GM12878 (cell line): ENCODE data around the gene XKR3. TPM values are rescaled to one million over a fixed set of nuclear protein-coding genes. Genes with fewer than 3 reads are reported as not detected.

ENCODE experiments used
- ATAC-seq: fragments of 200-7000 bp; cut with Tn5 transposase; 3 replicates; pipeline ENCODE4 v1.9.1; 2020; ENCODE audit warnings: mild to moderate bottlenecking, moderate library complexity
- BruUV-seq: library from RNA; stranded (reverse); fragments of 400-500 nt; replicated peaks from 2 replicates; lab custom pipeline; 2021; lab: Mats Ljungman, UMichigan
- CTCF ChIA-PET: fragments of 300-600 bp; sonication (Branson Sonifier 250); formaldehyde crosslinking; extraction: SDS; loops from one replicate; lab custom pipeline; 2021; ENCODE audit warnings: inconsistent platforms; lab: Yijun Ruan, JAX
- POLR2A ChIA-PET: fragments of 350-600 bp; formaldehyde crosslinking; extraction: SDS; loops from one replicate; lab custom pipeline; 2021; ENCODE audit warnings: inconsistent platforms; lab: Charles Lee
- RAD21 ChIA-PET: fragments of 300-600 bp; sonication (Branson Sonifier 250); formaldehyde crosslinking; loops from one replicate; lab custom pipeline; 2023; ENCODE audit warnings: antibody characterized with exemption; ENCODE audit not compliant: unreplicated experiment; lab: Charles Lee
- SMC1A ChIA-PET: fragments of 300-600 bp; sonication (Branson Sonifier 250); formaldehyde crosslinking; loops from one replicate; lab custom pipeline; 2023; ENCODE audit not compliant: unreplicated experiment, uncharacterized antibody; lab: Charles Lee
- DNase-seq: peaks from one replicate; pipeline ENCODE4 v3.0.0-alpha.2; 2011; ENCODE audit warnings: low read depth, low spot score
- FAIRE-seq: peaks from 3 replicates; lab custom pipeline; 2011; peaks lifted over from hg19 to GRCh38; lab: Jason Lieb, UNC
- H2AFZ ChIP-seq: 2 replicates; pipeline ENCODE4 v1.6.0; 2011; ENCODE audit warnings: low read depth, low read length, control low read depth; ENCODE audit not compliant: control insufficient read depth
- H3K27ac ChIP-seq: 2 replicates; pipeline ENCODE4 v1.5.1; 2011; ENCODE audit warnings: control low read depth; ENCODE audit not compliant: control insufficient read depth, insufficient read depth
- H3K27me3 ChIP-seq, 2 experiments: replicated peaks in 1 of 2; 2 replicates each; pipeline versions ENCODE4 v1.6.0 to v1.6.1; 2011; ENCODE audit warnings: low read length in 1 of 2; ENCODE audit not compliant: control insufficient read depth in 2 of 2, insufficient read depth in 2 of 2
- H3K36me3 ChIP-seq, 2 experiments: 2 replicates each; pipeline ENCODE4 v1.5.1; 2011; ENCODE audit warnings: low read length in 1 of 2; ENCODE audit not compliant: control insufficient read depth in 2 of 2, insufficient read depth in 2 of 2
- H3K4me1 ChIP-seq: 2 replicates; pipeline ENCODE4 v1.6.1; 2011; ENCODE audit warnings: mild to moderate bottlenecking, low read length, moderate library complexity, mixed read lengths; ENCODE audit not compliant: control insufficient read depth, insufficient read depth
- H3K4me2 ChIP-seq: 2 replicates; pipeline ENCODE4 v1.6.0; 2011; ENCODE audit warnings: control low read depth; ENCODE audit not compliant: control insufficient read depth, insufficient read depth
- H3K4me3 ChIP-seq: fragments of 200-600 bp; sonication (generic); 2 replicates; pipeline ENCODE4 v1.5.1; 2016
- H3K79me2 ChIP-seq: 2 replicates; pipeline ENCODE4 v1.6.0; 2011; ENCODE audit warnings: low read length; ENCODE audit not compliant: control insufficient read depth, insufficient read depth
- H3K9ac ChIP-seq: 2 replicates; pipeline ENCODE4 v1.8.0; 2011; ENCODE audit warnings: low read length, control low read depth, mixed read lengths; ENCODE audit not compliant: control insufficient read depth, insufficient read depth
- H3K9me3 ChIP-seq: replicated peaks from 3 replicates; pipeline ENCODE4 v1.5.1; 2011; ENCODE audit warnings: mild to moderate bottlenecking, low read length; ENCODE audit not compliant: control insufficient read depth, insufficient read depth
- H4K20me1 ChIP-seq: 2 replicates; pipeline ENCODE4 v1.6.0; 2011; ENCODE audit not compliant: control insufficient read depth, insufficient read depth
- BCLAF1 ChIP-seq: fragments of 450-650 bp; IDR thresholded peaks from 2 replicates; pipeline ENCODE4 v1.6.1; 2017; ENCODE audit warnings: antibody characterized with exemption, mild to moderate bottlenecking, moderate library complexity
- BMI1 ChIP-seq: fragments of 450-650 bp; IDR thresholded peaks from 2 replicates; pipeline ENCODE4 v1.6.1; 2016; ENCODE audit warnings: mild to moderate bottlenecking, moderate library complexity, borderline replicate concordance
- CBX3 ChIP-seq: fragments of 200-600 bp; sonication (generic); IDR thresholded peaks from 2 replicates; pipeline ENCODE4 v1.6.1; 2016; ENCODE audit warnings: low read depth, borderline replicate concordance
- DPF2 ChIP-seq: fragments of 450-650 bp; IDR thresholded peaks from 2 replicates; pipeline ENCODE4 v1.6.1; 2017; ENCODE audit warnings: mild to moderate bottlenecking
- HCFC1 ChIP-seq: fragments of 150-350 bp; IDR thresholded peaks from 2 replicates; pipeline ENCODE4 v1.6.1; 2014; ENCODE audit warnings: low read length
- KLF5 ChIP-seq: fragments of 450-650 bp; IDR thresholded peaks from 2 replicates; pipeline ENCODE4 v1.6.1; 2014; ENCODE audit warnings: mild to moderate bottlenecking; ENCODE audit not compliant: partially characterized antibody
- MYC ChIP-seq: IDR thresholded peaks from 2 replicates; pipeline ENCODE4 v1.6.1; 2011; ENCODE audit warnings: mild to moderate bottlenecking, low read length, moderate library complexity, inconsistent platforms; ENCODE audit not compliant: insufficient read depth, insufficient replicate concordance, insufficient read length, severe bottlenecking
- NFIC ChIP-seq: IDR thresholded peaks from 2 replicates; pipeline ENCODE4 v1.6.1; 2012; ENCODE audit warnings: low read depth, mild to moderate bottlenecking, inconsistent platforms, low read length, moderate library complexity
- NR2F1 ChIP-seq: fragments of 450-650 bp; conservative IDR thresholded peaks from 2 replicates; pipeline ENCODE4 v1.6.1; 2017; ENCODE audit warnings: mild to moderate bottlenecking
- RAD21 ChIP-seq: IDR thresholded peaks from 2 replicates; pipeline ENCODE4 v1.6.1; 2011; ENCODE audit warnings: mild to moderate bottlenecking, low read depth, low read length, moderate library complexity; ENCODE audit not compliant: insufficient read depth
- SREBF1 ChIP-seq: IDR thresholded peaks from 2 replicates; pipeline ENCODE4 v1.6.1; 2012; ENCODE audit warnings: mild to moderate bottlenecking, low read length
- SUZ12 ChIP-seq: fragments of 200-600 bp; sonication (generic); IDR thresholded peaks from one replicate; pipeline ENCODE4 v1.6.1; 2018; ENCODE audit warnings: antibody characterized with exemption, mild to moderate bottlenecking; ENCODE audit not compliant: unreplicated experiment
- TCF3 ChIP-seq: IDR thresholded peaks from 2 replicates; pipeline ENCODE4 v1.6.1; 2012; ENCODE audit warnings: low read depth, mild to moderate bottlenecking, low read length, borderline replicate concordance; ENCODE audit not compliant: insufficient read depth
- USF1 ChIP-seq: IDR thresholded peaks from 2 replicates; pipeline ENCODE4 v1.6.1; 2011; ENCODE audit warnings: borderline replicate concordance, low read depth, mild to moderate bottlenecking, moderate library complexity, mixed read lengths, low read length; ENCODE audit not compliant: insufficient read depth; ENCODE audit errors: extremely low read length
- WGBS: methylation state at CpG from one replicate; pipeline ENCODE4 v1.1.6; 2016; ENCODE audit warnings: low lambda C conversion rate; ENCODE audit not compliant: insufficient replicate concordance, insufficient coverage; ENCODE audit errors: missing lambda C conversion rate; 5-methylcytosine and 5-hydroxymethylcytosine counted together
- in situ Hi-C: fragments of 300-500 bp; cut with MboI; formaldehyde crosslinking; loops from 9 replicates; pipeline ENCODE4 v1.14.3; 2018; ENCODE audit warnings: mixed read lengths
- intact Hi-C: fragments of 100-400 bp; cut with micrococcal nuclease; formaldehyde crosslinking; loops from one replicate; pipeline ENCODE4 v1.14.2; 2022; ENCODE audit not compliant: unreplicated experiment
- polyA plus RNA-seq, 11 experiments: library from polyadenylated mRNA; depleted of rRNA in 4 of 11; unstranded in 6 of 11; stranded (reverse) in 5 of 11; fragments of >200 nt; fragmentation: Nextera tagmentation in 4 of 11; fragmentation: Illumina TruSeq in 1 of 11; extraction: Ambion mirVana in 4 of 11; extraction: Trizol in 1 of 11; gene quantifications; 1 replicate in 1 of 11; 2 replicates in 10 of 11; pipeline versions ENCODE4 v1.2.1 to v1.2.3, GENCODE V29; 2011 to 2016; ENCODE audit warnings: inconsistent platforms in 2 of 11, missing spikeins in 2 of 11, low read depth in 1 of 11
- total RNA-seq, 4 experiments: library from RNA; depleted of rRNA in 3 of 4; stranded (reverse); fragments of >200 nt in 3 of 4; fragmentation: Illumina TruSeq in 1 of 4; extraction: Trizol in 1 of 4; gene quantifications; 2 replicates each; pipeline versions ENCODE4 v1.2.1 to v1.2.3, GENCODE V29; 2013 to 2021
- TF ChIP-seq, protein P1 (sequence below): fragments of 450-650 bp; IDR thresholded peaks from 2 replicates; pipeline ENCODE4 v1.6.1; 2016; ENCODE audit warnings: mild to moderate bottlenecking

The XKR3 gene
- total and polyA plus RNA-seq, 10 of the 15 experiments (the other 5 are each of a cell fraction or from before 2014, with no cell fraction given) = 0.09 to 0.14 TPM; not detected in 8

GRCh38 chr22:16838073-16838472, 12.9 kb upstream of the XKR3 start:
- intact Hi-C loops = no loop called here
- H4K20me1 ChIP-seq = no peaks in the 10 kb centered on the region

GRCh38 chr22:16834971-16835370, 9.8 kb upstream of the XKR3 start:
- Histone ChIP-seq H3K9ac (no peak overlapping the region), H3K36me3 (no peaks in the 10 kb centered on the region), H3K4me2 (no peak overlapping the region), H3K4me1 (no peaks in the 10 kb centered on the region), H3K79me2 (no peaks in the 10 kb centered on the region), H3K9me3 (no peaks in the 10 kb centered on the region), H3K27me3 (no peaks in the 10 kb centered on the region), H4K20me1 (no peaks in the 10 kb centered on the region), H2AFZ (no peak overlapping the region), H3K4me3 (no peak overlapping the region), H3K27ac (no peak overlapping the region)
- intact Hi-C loops (no loop called here), in situ Hi-C loops (no loop called here)
- FAIRE-seq = no peak
- BruUV-seq = no TSS peak
- WGBS = 44% methylated on average over 1 of the region's 1 CpG
- CTCF ChIA-PET = interaction anchor here (0.7 to 0.8 kb wide), 2 partner anchors 61 to 63 kb away, joined by 3 read pairs; no protein-coding TSS in a partner anchor
- POLR2A ChIA-PET = no interaction called here
- DNase-seq = no peak
- RAD21 ChIA-PET = no interaction called here
- no peak for ATAC-seq
- SMC1A ChIA-PET = no interaction called here
- TF ChIP-seq MYC = no peak
- TF ChIP-seq BCLAF1 = no peak
- no peak for TF ChIP-seq RAD21
- TF ChIP-seq NR2F1 = no peak
- TF ChIP-seq, protein P1, sequence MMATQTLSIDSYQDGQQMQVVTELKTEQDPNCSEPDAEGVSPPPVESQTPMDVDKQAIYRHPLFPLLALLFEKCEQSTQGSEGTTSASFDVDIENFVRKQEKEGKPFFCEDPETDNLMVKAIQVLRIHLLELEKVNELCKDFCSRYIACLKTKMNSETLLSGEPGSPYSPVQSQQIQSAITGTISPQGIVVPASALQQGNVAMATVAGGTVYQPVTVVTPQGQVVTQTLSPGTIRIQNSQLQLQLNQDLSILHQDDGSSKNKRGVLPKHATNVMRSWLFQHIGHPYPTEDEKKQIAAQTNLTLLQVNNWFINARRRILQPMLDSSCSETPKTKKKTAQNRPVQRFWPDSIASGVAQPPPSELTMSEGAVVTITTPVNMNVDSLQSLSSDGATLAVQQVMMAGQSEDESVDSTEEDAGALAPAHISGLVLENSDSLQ = no peak
- TF ChIP-seq DPF2 = no peak
- no peak for TF ChIP-seq NFIC
- TF ChIP-seq BMI1 = no peak
- TF ChIP-seq CBX3 = no peak
- TF ChIP-seq SREBF1 = no peak

More at GRCh38 chr22:16838073-16838472, 12.9 kb upstream of the XKR3 start:
- no peaks in the 10 kb centered on the region for H3K27me3 ChIP-seq
- in situ Hi-C loops = no loop called here
- H3K4me2 ChIP-seq = no peak overlapping the region
- no peak overlapping the region for H2AFZ ChIP-seq
- TF ChIP-seq TCF3 = no peak
- TF ChIP-seq SUZ12 = no peak
- TF ChIP-seq HCFC1 = no peak
- no peak for TF ChIP-seq KLF5
- TF ChIP-seq USF1 = no peak
- no peaks in the 10 kb centered on the region for H3K79me2 ChIP-seq
- H3K27ac ChIP-seq = no peak overlapping the region
- no peak overlapping the region for H3K9ac ChIP-seq
- H3K9me3 ChIP-seq = no peaks in the 10 kb centered on the region
- ATAC-seq (no peak), DNase-seq (no peak), FAIRE-seq (no peak)
- no peaks in the 10 kb centered on the region for H3K36me3 ChIP-seq
- WGBS = 46% methylated on average over 3 of the region's 3 CpGs
- no peaks in the 10 kb centered on the region for H3K4me1 ChIP-seq
- ChIA-PET POLR2A (no interaction called here), CTCF (interaction anchor here (0.8 kb wide), 1 partner anchor 54 kb away, joined by 3 read pairs; no protein-coding TSS in a partner anchor), RAD21 (no interaction called here), SMC1A (no interaction called here)
- BruUV-seq = no TSS peak
- H3K4me3 ChIP-seq = no peak overlapping the region
